Gastroesophageal sphincter (tissue), 3 donors: ENCODE measurements around the gene MX2.

Experiments
- EP300 ChIP-seq: sonication (generic); formaldehyde crosslinking; IDR thresholded peaks from one replicate; pipeline ENCODE4 v1.6.1; 2017; ENCODE audit warnings: antibody characterized with exemption, mild to moderate bottlenecking
- POLR2AphosphoS5 ChIP-seq: sonication (generic); formaldehyde crosslinking; IDR thresholded peaks from one replicate; pipeline ENCODE4 v1.6.1; 2017; ENCODE audit warnings: antibody characterized with exemption
- TF ChIP-seq, protein P1 (sequence below), 4 experiments: fragments of 200-600 bp in 2 of 4; fragments of 450-650 bp in 2 of 4; sonication (generic) in 1 of 4; IDR thresholded peaks; one replicate each; pipeline ENCODE4 v1.5.1; 2017 to 2019; ENCODE audit warnings: antibody characterized with exemption in 4 of 4, mild to moderate bottlenecking in 2 of 4, moderate library complexity in 2 of 4

DNA sequence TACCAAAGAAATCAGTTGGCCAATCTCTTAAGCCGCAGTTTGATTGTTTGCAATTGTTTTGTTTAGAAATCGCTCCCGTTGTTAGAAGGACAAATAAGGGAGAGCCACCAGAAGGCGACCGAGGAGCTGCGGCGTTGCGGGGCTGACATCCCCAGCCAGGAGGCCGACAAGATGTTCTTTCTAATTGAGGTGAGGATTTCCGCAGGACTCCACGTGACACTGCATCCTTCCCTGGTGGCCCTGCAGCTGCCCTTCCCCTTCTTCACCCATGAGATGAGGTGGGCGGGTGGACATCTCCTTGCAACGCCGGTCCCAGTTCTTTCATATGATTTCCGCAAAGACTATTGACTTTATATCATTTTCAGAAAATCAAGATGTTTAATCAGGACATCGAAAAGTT lies 37.0 kb downstream of the MX2 start:
- no peak for TF ChIP-seq POLR2AphosphoS5
- TF ChIP-seq, protein P1, sequence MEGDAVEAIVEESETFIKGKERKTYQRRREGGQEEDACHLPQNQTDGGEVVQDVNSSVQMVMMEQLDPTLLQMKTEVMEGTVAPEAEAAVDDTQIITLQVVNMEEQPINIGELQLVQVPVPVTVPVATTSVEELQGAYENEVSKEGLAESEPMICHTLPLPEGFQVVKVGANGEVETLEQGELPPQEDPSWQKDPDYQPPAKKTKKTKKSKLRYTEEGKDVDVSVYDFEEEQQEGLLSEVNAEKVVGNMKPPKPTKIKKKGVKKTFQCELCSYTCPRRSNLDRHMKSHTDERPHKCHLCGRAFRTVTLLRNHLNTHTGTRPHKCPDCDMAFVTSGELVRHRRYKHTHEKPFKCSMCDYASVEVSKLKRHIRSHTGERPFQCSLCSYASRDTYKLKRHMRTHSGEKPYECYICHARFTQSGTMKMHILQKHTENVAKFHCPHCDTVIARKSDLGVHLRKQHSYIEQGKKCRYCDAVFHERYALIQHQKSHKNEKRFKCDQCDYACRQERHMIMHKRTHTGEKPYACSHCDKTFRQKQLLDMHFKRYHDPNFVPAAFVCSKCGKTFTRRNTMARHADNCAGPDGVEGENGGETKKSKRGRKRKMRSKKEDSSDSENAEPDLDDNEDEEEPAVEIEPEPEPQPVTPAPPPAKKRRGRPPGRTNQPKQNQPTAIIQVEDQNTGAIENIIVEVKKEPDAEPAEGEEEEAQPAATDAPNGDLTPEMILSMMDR (IDR thresholded peaks at IDR 0.05) = no peak
- no peak for TF ChIP-seq EP300
